ENCODE results near the gene PLEKHB2.

DNA sequence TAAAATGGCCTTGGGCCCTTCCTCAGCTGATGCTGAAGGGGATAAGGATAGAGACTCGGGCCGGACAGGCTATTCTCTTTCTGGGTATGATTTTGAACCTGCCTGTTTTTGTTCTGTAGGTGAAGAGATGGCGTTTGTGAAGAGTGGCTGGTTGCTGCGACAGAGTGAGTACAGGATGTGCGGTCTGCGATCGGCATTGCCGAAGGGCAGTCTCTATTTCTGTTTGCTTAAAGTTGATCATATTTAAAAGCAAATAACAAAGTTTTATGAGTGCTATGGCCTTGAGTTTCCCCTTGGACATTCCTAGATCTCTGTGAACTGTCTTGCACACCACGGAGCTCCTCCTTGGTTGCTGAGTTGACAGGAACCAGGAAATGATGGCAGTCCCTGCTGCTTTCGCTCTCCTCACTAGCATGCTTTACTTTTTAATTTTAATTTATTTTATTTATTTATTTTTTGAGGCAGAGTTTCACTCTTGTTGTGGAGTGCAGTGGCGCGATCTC, 15.7 kb downstream of the PLEKHB2 start:
- no peak for TF ChIP-seq CTCF (IDR thresholded peaks at IDR 0.05)
- TF ChIP-seq POLR2A (IDR thresholded peaks at IDR 0.05), result no peak
